COR-L47 (cell line): ENCODE measurements around the gene IL1R1.
A peak's percentile ranks its signal among the peaks of the same experiment; 100 is the strongest.

Experiments
- DNase-seq: peaks from one replicate; lab custom pipeline; 2025; lab: John Stamatoyannopoulos, UW

IL1R1 gene

DNA sequence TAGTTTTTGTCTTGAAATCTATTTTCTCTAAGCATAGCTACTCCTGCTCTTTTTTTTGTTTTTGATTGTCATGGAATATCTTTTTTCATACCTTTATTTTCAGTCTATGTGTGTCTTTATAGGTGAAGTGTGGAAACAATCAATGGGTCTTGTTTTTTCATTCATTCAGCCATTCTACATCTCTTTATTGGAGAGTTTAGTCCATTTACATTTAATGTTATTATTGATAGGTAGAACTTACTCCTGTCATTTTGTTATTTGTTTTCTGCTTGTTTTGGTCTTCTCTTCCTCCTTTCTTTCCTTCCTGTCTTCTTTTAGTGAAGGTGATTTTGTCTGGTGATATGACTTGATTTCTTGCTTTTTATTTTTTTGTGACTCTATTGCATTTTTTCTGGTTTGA, 62.1 kb downstream of the IL1R1 start:
- DNase-seq: no peak

DNA sequence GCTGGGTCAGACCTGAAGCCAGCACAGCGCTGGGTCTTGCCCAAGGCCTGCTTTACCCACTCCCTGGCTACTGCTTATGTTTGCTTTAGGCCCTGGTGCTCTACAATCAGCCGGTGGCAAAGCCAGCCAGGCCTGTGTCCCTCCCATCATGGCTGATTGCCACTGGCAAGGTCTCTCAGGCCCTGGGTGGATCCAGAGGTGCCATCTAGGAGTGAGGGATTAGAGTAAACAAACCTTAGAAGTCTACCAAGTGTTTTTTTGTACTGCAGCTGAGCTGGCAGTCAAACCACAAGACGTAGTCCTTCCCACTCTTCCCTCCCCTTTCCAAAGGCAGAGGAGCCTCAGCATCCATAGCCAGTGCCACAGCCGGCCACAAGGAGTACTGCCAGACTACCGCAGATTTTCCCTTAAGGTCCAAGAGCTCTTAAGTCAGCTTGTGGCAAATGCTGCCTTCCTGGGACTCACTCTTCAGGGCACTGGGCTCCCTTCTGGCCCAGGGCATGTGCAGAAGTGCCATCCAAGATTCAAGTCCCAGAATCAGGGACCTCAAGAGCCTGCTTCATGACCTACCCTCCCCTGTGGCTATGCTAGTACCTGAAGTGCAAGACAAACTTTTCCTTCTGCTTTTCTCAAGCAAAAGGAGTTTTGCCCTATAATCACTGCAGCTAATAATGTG, 64.3 kb downstream of the IL1R1 start:
- no peak for DNase-seq

DNA sequence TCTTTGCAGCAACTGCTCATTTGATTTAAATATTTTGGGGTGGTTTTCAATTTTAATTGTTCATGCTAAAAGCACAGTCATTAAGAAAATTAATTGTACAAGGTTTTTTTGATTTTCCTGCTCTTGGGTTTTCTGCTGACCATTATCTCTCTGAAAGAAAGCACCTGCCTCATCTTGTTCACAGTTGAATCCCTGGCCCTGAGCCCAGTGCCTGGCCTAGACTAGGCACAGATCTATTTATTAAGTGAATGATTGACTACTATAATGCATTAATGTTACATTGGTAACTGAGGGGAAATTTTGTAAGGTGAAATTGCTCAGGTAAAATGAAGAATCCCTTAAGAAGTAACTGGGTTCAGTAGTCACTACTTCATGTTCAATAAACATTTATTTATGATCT, 66.2 kb downstream of the IL1R1 start:
- no peak for DNase-seq

DNA sequence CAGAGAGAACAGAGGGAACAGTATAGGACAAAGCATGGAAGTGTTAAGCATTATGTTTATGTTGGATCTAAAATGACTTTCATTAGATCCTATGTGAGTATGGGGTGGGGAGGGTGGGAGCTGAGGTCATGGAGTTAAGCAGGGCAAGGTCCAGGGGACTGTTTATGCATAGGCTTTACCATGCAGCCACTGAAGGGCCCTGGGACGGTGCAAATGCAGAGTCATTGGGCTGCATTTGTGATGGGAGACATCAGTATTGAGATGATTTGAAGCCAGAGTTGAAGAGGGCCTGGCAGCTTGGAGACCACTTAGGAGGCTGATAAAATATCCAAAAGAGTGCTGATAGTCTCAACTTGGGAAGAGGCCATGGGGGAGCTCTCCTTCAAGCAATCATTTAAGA, 66.9 kb downstream of the IL1R1 start:
- no peak for DNase-seq

DNA sequence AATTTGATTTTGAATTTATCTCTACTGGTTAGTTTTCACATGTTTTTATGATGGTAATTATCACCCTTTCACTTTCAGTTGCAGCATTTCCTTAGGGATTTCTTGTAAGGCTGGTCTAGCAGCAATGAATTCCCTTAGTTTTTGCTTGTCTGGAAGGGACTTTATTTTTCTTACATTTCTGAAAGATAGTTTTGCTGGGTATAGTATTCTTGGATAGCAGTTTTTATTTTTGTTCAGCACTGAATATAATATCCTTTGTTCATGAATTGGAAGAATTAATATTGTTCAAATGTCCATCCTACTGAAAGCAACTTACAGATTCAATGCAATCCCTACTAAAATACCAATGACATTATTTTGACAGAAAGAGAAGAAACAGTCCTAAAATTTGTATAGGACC, 74.5 kb downstream of the IL1R1 start:
- DNase-seq: no peak

DNA sequence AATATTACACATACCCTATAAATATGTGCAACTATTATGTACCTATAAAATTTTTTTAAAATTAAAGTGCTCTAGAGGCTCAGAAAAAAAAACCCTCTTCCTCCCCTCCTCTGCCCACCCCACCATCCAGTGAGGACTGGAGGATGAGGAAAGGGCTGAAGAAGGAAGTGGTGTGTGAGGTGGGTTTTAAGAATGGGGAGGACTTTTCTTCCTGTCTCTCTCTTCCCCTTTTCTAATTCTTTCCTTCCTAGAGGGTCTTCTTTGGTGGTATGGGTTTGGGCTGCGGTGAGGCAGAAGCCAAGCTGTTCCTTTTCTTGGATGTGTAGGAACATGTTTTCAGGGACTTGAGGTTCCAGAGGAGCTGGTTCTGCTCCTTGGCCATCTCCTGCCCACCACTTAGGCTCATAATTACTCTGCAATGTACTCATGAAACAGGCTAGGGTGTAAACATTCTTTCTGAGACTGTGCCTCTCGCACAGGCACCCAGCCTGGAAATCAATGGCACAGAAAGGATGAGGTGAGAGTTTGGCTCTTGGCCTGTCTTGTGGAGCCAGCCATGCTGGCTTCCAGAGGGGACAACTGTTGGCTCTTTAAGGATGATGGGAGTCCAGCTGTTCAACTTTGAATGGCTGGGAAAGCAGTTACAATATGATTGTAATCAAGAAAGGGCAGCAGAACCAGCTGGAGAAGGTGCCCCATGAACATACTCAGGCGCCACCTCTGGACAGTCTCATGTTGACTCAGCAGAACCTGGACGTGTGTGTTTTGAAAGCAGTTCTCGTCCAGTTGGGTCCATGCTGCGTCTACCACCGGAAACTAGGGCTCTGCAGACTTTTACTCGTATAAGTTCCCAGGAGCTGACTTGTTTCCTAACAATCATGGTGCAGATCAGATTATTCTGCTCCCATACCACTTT, 82.5 kb downstream of the IL1R1 start:
- peak; percentile 0 for DNase-seq

DNA sequence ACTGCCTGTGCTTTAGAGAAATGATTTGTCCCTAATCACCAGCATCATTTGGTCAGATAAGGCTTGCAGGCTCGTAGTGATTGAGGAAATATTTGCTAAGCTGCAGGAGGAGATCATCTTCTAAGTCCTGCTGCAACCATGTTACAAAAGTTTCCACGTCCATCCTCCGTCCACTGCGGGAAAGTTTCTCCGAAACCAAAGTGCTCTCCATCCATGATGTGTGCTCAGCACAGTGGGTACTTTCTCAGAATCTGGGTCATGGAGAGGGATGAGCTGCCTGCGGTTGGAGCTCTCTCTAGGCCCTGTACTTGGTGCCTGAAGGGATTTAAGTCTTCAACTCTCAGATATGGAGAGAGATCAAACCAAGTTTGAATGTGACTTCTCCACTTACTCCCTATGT, 83.6 kb downstream of the IL1R1 start:
- no peak for DNase-seq

DNA sequence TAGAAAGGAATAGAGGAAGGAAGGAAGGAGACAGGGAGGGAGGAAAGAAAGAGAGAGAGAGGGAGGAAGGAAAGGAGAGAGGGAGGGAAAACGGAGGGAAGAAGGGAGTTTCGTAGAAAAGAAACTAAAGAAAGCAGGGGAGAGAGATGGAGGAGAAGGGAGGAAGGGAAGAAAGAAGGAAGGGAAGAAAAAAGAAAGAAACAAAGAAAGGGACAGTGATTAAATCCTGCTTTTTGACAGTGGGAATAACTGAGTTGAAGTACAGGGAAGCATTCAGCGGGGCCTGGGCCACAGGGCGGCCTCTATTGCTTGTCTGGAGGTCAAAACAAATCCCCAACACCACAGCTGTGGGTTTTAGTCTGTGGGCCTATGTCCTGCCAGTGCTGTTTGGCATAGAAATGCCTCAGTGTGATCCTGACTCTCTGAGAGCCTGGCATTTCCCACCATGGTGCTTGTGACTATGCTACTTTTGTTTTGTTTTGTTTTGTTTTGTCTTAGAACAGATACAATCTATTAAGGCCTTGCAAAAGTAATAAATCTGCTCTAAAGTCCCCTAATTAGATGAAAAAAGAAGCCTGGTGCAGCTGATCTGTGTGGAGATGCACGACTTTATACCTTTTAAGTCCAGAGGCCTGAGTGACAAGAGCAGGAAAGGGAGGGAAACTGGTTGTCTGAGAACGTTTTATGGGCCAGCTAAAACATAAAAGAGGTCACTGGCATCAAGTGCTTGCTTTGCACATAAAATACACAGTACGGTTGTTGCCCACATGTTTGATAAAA, 84.3 kb downstream of the IL1R1 start:
- DNase-seq: no peak

DNA sequence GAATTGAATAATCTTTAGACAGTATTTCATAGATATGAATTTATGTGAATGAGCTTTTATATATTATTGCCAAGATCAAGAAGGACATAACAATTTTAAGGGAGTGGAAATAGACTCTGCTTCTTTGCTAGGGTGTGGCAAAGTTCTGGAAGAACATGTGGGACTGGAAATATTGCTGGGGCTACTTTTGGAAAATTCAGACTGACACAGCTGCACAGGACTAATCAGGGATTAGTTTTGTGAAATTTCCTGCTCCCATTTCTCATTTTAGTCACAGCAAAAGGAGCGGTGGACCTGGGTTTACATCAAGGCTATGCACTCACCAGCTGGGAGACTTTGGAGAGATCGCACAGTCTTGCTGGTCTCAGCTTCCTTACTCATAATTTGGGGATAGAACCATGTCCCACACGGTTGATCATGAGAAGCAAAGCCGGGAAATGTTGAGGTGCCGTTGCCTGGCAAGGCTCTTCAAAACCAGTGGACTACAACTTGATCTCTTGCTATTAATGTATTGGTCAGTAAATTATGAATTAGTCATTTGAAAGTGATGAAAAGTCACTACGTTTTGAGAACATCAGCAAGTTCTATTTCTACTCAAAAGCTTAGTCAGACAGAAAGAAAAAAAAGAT, 86.7 kb downstream of the IL1R1 start:
- no peak for DNase-seq
